GM21723 (cell line): ENCODE data around the gene GLT1D1.
A peak's percentile ranks its signal among the peaks of the same experiment; 100 is the strongest.

ENCODE experiments used
- ATAC-seq: cut with Tn5 transposase; IDR thresholded peaks from one replicate; pipeline ENCODE4 v1.9.1; 2021; ENCODE audit warnings: mild to moderate bottlenecking, moderate library complexity; ENCODE audit not compliant: unreplicated experiment

The GLT1D1 gene

GRCh38 chr12:128909653-128910052, 56.4 kb downstream of the GLT1D1 start:
- ATAC-seq: no peak

GRCh38 chr12:128910629-128911028, 57.4 kb downstream of the GLT1D1 start:
- no peak for ATAC-seq

- no peak for ATAC-seq
Observed at GRCh38 chr12:128911861-128912260, 58.6 kb downstream of the GLT1D1 start.

GRCh38 chr12:128914908-128915563, 61.8 kb downstream of the GLT1D1 start:
- ATAC-seq: peak; percentile 98

- ATAC-seq: no peak
Observed at GRCh38 chr12:128916425-128916824, 63.1 kb downstream of the GLT1D1 start.

GRCh38 chr12:128918481-128919260, 65.4 kb downstream of the GLT1D1 start:
- no peak for ATAC-seq

GRCh38 chr12:128920468-128920867, 67.2 kb downstream of the GLT1D1 start:
- no peak for ATAC-seq

GRCh38 chr12:128928361-128928760, 75.1 kb downstream of the GLT1D1 start:
- ATAC-seq: no peak

GRCh38 chr12:128929057-128929456, 75.8 kb downstream of the GLT1D1 start:
- ATAC-seq: no peak

GRCh38 chr12:128930606-128931005, 77.3 kb downstream of the GLT1D1 start:
- ATAC-seq: no peak

- no peak for ATAC-seq
Observed at GRCh38 chr12:128932521-128932920, 79.2 kb downstream of the GLT1D1 start.

- ATAC-seq: no peak
Observed at GRCh38 chr12:128933039-128933438, 79.8 kb downstream of the GLT1D1 start.

GRCh38 chr12:128933926-128934325, 80.6 kb downstream of the GLT1D1 start:
- no peak for ATAC-seq

- ATAC-seq: no peak
Observed at GRCh38 chr12:128938886-128939285, 85.6 kb downstream of the GLT1D1 start.

GRCh38 chr12:128940090-128940888, 87.0 kb downstream of the GLT1D1 start:
- no peak for ATAC-seq

- no peak for ATAC-seq
Observed at GRCh38 chr12:128940974-128941373, 87.7 kb downstream of the GLT1D1 start.

GRCh38 chr12:128942960-128943477, 89.7 kb downstream of the GLT1D1 start:
- ATAC-seq: no peak

- no peak for ATAC-seq
Observed at GRCh38 chr12:128944956-128945355, 91.7 kb downstream of the GLT1D1 start.

GRCh38 chr12:128947209-128947608, 93.9 kb downstream of the GLT1D1 start:
- no peak for ATAC-seq

- ATAC-seq: no peak
Observed at GRCh38 chr12:128949086-128949485, 95.8 kb downstream of the GLT1D1 start.

- no peak for ATAC-seq
Observed at GRCh38 chr12:128951448-128951847, 98.2 kb downstream of the GLT1D1 start.
